ENCODE data around the gene PTPRD. TPM values are rescaled to one million over a fixed set of nuclear protein-coding genes. Genes with fewer than 3 reads are reported as not detected.

Gene PTPRD
- total and polyA plus RNA-seq, 2 of the 4 experiments (the other 2 are of a cell fraction), result 0.07 to 0.18 TPM

DNA sequence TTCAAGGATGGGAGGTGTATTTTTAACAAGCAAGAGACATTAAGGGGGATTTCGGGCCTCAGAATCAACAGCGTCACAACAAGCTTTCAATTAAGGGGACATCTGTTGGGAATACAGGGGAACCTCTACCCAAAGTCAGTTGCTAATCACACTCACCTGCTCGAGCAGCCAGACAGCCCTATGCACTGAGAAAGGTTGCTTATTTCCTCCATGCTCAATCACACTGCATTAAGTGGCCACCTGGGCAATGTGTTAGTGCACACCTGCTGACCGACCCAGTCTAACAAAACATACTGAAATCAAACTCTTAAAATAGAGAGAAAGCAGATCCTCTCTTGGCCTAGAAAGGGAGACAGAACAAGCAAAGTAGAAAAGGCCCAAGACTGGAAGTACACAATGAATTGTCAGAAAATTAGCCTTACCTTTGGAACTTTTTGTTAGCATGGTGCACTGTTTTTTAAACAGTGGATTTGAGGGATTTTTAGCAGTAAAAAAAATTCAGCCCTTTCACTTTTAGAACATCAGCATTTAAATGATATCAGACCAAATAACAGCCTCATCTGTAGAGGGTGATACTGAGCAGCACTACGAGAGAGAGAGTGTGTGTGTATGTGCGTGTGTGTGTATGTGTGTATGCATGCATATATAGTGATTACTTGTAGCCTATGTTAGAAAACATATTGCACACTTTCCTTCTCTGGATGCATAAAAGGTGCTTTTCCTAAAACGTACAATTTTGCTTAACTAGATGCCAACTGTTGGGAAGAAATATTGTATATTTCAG is 1694.7 kb downstream of the PTPRD start:
- Histone ChIP-seq H2AK5ac (ENCODE audit: low read depth, low read length) (no peak overlapping the region), H4K8ac (ENCODE audit: low read depth in 2 of 2, low read length in 2 of 2) (no peak overlapping the region), H4K5ac (ENCODE audit: low read depth, low read length) (no peak overlapping the region), H3K14ac (replicated peaks; ENCODE audit: low read depth, low read length) (no peak overlapping the region), H4K20me1 (ENCODE audit: insufficient read depth, low read length) (no peaks in the 10 kb centered on the region), H2BK20ac (ENCODE audit: low read depth, low read length) (no peak overlapping the region), H2AK9ac (replicated peaks; ENCODE audit: low read depth, low read length, poor library complexity) (no peak overlapping the region), H2AFZ (replicated peaks; ENCODE audit: low read length, poor library complexity) (no peak overlapping the region), H3K9ac (ENCODE audit: low read depth, low read length) (no peak overlapping the region), H3K9me1 (ENCODE audit: insufficient read depth, low read length) (no peaks in the 10 kb centered on the region), H3K4ac (ENCODE audit: low read depth, low read length) (no peak overlapping the region), H3K18ac (ENCODE audit: low read depth, low read length) (no peak overlapping the region), H3K4me2 (ENCODE audit: low read depth, low read length) (no peak overlapping the region), H3K23ac (ENCODE audit: low read depth, low read length) (no peak overlapping the region), H2BK15ac (ENCODE audit: low read depth, low read length) (no peak overlapping the region), H3K27ac (ENCODE audit: insufficient read depth, low read length) (no peak overlapping the region), H3K9me3 (ENCODE audit: control insufficient read depth, insufficient read depth, low read length) (no peaks in the 10 kb centered on the region), H4K91ac (ENCODE audit: insufficient read depth, low read depth, low read length) (no peak overlapping the region), H3K79me1 (ENCODE audit: low read depth in 1 of 2, low read length in 2 of 2) (no peaks in the 10 kb centered on the region), H3K27me3 (ENCODE audit: control insufficient read depth, insufficient read depth, low read length) (no peaks in the 10 kb centered on the region), H3K56ac (ENCODE audit: extremely low read depth, insufficient read depth, low read length) (no peak overlapping the region), H2BK120ac (ENCODE audit: low read depth, low read length) (no peak overlapping the region), H3K4me1 (ENCODE audit: control insufficient read depth, insufficient read depth, low read length) (no peaks in the 10 kb centered on the region), H3K36me3 (ENCODE audit: control insufficient read depth, insufficient read depth, low read length) (no peaks in the 10 kb centered on the region), H2BK5ac (ENCODE audit: low read depth, low read length, poor library complexity, severe bottlenecking) (no peak overlapping the region), H3K4me3 (ENCODE audit: insufficient read depth, low read depth, low read length) (no peak overlapping the region)
- no CpG with 5 or more reads among the region's 7 CpGs for WGBS, 2 experiments (ENCODE audit: extremely low coverage in 2 of 2, insufficient read length in 1 of 2)
- in situ Hi-C loops (cut with MboI; ENCODE audit: low sequenced_read_pairs), result no loop called here
- DNase-seq, result no peak
- intact Hi-C loops (cut with micrococcal nuclease), result no loop called here
- ChIA-PET POLR2A (ENCODE audit: unreplicated experiment) (no interaction called here), CTCF (no interaction called here)
- dilution Hi-C loops (cut with HindIII; ENCODE audit: low sequenced_read_pairs, unreplicated experiment), result no loop called here
- no TSS peak for BruUV-seq (replicated peaks)
- TF ChIP-seq, protein P1, sequence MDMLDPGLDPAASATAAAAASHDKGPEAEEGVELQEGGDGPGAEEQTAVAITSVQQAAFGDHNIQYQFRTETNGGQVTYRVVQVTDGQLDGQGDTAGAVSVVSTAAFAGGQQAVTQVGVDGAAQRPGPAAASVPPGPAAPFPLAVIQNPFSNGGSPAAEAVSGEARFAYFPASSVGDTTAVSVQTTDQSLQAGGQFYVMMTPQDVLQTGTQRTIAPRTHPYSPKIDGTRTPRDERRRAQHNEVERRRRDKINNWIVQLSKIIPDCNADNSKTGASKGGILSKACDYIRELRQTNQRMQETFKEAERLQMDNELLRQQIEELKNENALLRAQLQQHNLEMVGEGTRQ (IDR thresholded peaks at IDR 0.05; ENCODE audit: low read depth, low read length), result no peak
- TF ChIP-seq RCOR1 (IDR thresholded peaks at IDR 0.05; ENCODE audit: insufficient replicate concordance, low read length) (no peak), CHD1 (IDR thresholded peaks at IDR 0.05; ENCODE audit: low read depth, low read length) (no peak), MAFK (IDR thresholded peaks at IDR 0.05; ENCODE audit: low read depth, low read length) (no peak), CEBPB (IDR thresholded peaks at IDR 0.05; ENCODE audit: low read depth, low read length) (no peak), SMC3 (IDR thresholded peaks at IDR 0.05; ENCODE audit: low read depth, low read length) (no peak), MAZ (IDR thresholded peaks at IDR 0.05; ENCODE audit: borderline replicate concordance, low read depth, low read length) (no peak), FOS (IDR thresholded peaks at IDR 0.05; ENCODE audit: low read depth, low read length) (no peak)
- TF ChIP-seq, protein P2, sequence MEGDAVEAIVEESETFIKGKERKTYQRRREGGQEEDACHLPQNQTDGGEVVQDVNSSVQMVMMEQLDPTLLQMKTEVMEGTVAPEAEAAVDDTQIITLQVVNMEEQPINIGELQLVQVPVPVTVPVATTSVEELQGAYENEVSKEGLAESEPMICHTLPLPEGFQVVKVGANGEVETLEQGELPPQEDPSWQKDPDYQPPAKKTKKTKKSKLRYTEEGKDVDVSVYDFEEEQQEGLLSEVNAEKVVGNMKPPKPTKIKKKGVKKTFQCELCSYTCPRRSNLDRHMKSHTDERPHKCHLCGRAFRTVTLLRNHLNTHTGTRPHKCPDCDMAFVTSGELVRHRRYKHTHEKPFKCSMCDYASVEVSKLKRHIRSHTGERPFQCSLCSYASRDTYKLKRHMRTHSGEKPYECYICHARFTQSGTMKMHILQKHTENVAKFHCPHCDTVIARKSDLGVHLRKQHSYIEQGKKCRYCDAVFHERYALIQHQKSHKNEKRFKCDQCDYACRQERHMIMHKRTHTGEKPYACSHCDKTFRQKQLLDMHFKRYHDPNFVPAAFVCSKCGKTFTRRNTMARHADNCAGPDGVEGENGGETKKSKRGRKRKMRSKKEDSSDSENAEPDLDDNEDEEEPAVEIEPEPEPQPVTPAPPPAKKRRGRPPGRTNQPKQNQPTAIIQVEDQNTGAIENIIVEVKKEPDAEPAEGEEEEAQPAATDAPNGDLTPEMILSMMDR (conservative IDR thresholded peaks at IDR 0.05; ENCODE audit: low read depth, low read length), result no peak
- TF ChIP-seq, protein P3, sequence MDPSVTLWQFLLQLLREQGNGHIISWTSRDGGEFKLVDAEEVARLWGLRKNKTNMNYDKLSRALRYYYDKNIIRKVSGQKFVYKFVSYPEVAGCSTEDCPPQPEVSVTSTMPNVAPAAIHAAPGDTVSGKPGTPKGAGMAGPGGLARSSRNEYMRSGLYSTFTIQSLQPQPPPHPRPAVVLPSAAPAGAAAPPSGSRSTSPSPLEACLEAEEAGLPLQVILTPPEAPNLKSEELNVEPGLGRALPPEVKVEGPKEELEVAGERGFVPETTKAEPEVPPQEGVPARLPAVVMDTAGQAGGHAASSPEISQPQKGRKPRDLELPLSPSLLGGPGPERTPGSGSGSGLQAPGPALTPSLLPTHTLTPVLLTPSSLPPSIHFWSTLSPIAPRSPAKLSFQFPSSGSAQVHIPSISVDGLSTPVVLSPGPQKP (IDR thresholded peaks at IDR 0.05; ENCODE audit: borderline replicate concordance, low read depth, low read length), result no peak
- no peak for ATAC-seq (ENCODE audit: low read depth)
